ENCODE data around the gene CDK15.

Gene CDK15

GRCh38 chr2:201906777-201907562 lies 100.6 kb downstream of the CDK15 start:
- no peak for DNase-seq (ENCODE audit: low read depth in 1 of 2, low spot score in 1 of 2)

GRCh38 chr2:201907563-201907881 lies 101.2 kb downstream of the CDK15 start:
- no peak for DNase-seq (ENCODE audit: low read depth in 1 of 2, low spot score in 1 of 2)

GRCh38 chr2:201908901-201909300 lies 102.6 kb downstream of the CDK15 start:
- DNase-seq (ENCODE audit: low read depth in 1 of 2, low spot score in 1 of 2), result no peak

GRCh38 chr2:201909348-201909747 lies 103.0 kb downstream of the CDK15 start:
- no peak for DNase-seq (ENCODE audit: low read depth in 1 of 2, low spot score in 1 of 2)

GRCh38 chr2:201909961-201910361 lies 103.6 kb downstream of the CDK15 start:
- no peak for DNase-seq (ENCODE audit: low read depth in 1 of 2, low spot score in 1 of 2)

GRCh38 chr2:201911372-201911771 lies 105.0 kb downstream of the CDK15 start:
- no peak for DNase-seq (ENCODE audit: low read depth in 1 of 2, low spot score in 1 of 2)

GRCh38 chr2:201913201-201913600 lies 106.9 kb downstream of the CDK15 start:
- DNase-seq (ENCODE audit: low read depth in 1 of 2, low spot score in 1 of 2), result no peak

- DNase-seq (ENCODE audit: low read depth in 1 of 2, low spot score in 1 of 2), result no peak
Observed at GRCh38 chr2:201915446-201915845, 109.1 kb downstream of the CDK15 start.

GRCh38 chr2:201916565-201916964 lies 110.2 kb downstream of the CDK15 start:
- DNase-seq (ENCODE audit: low read depth in 1 of 2, low spot score in 1 of 2), result no peak

- no peak for DNase-seq (ENCODE audit: low read depth in 1 of 2, low spot score in 1 of 2)
Observed at GRCh38 chr2:201918616-201919307, 112.4 kb downstream of the CDK15 start.

- no peak for DNase-seq (ENCODE audit: low read depth in 1 of 2, low spot score in 1 of 2)
Observed at GRCh38 chr2:201919308-201919634, 112.9 kb downstream of the CDK15 start.

- no peak for DNase-seq (ENCODE audit: low read depth in 1 of 2, low spot score in 1 of 2)
Observed at GRCh38 chr2:201923436-201924328, 117.3 kb downstream of the CDK15 start.

- DNase-seq (ENCODE audit: low read depth in 1 of 2, low spot score in 1 of 2), result no peak
Observed at GRCh38 chr2:201924453-201924852, 118.1 kb downstream of the CDK15 start.

- no peak for DNase-seq (ENCODE audit: low read depth in 1 of 2, low spot score in 1 of 2)
Observed at GRCh38 chr2:201925056-201925455, 118.7 kb downstream of the CDK15 start.

GRCh38 chr2:201926067-201926466 lies 119.7 kb downstream of the CDK15 start:
- no peak for DNase-seq (ENCODE audit: low read depth in 1 of 2, low spot score in 1 of 2)

- no peak for DNase-seq (ENCODE audit: low read depth in 1 of 2, low spot score in 1 of 2)
Observed at GRCh38 chr2:201928363-201928762, 122.0 kb downstream of the CDK15 start.

GRCh38 chr2:201929281-201930026 lies 123.1 kb downstream of the CDK15 start:
- no peak for DNase-seq (ENCODE audit: low read depth in 1 of 2, low spot score in 1 of 2)

- DNase-seq (ENCODE audit: low read depth in 1 of 2, low spot score in 1 of 2), result no peak
Observed at GRCh38 chr2:201930043-201930442, 123.7 kb downstream of the CDK15 start.

GRCh38 chr2:201930831-201931230 lies 124.5 kb downstream of the CDK15 start:
- no peak for DNase-seq (ENCODE audit: low read depth in 1 of 2, low spot score in 1 of 2)

- no peak for DNase-seq (ENCODE audit: low read depth in 1 of 2, low spot score in 1 of 2)
Observed at GRCh38 chr2:201931475-201931874, 125.1 kb downstream of the CDK15 start.

- DNase-seq (ENCODE audit: low read depth in 1 of 2, low spot score in 1 of 2), result no peak
Observed at GRCh38 chr2:201931951-201932350, 125.6 kb downstream of the CDK15 start.

Measured in activated CD4-positive, alpha-beta T cell treated with anti-CD3 and anti-CD28 coated beads, Interleukin-2, amount 50 U/mL, for 24 hours (primary cell).